Measurements from ENCODE around the gene GAS2L2.

DNA sequence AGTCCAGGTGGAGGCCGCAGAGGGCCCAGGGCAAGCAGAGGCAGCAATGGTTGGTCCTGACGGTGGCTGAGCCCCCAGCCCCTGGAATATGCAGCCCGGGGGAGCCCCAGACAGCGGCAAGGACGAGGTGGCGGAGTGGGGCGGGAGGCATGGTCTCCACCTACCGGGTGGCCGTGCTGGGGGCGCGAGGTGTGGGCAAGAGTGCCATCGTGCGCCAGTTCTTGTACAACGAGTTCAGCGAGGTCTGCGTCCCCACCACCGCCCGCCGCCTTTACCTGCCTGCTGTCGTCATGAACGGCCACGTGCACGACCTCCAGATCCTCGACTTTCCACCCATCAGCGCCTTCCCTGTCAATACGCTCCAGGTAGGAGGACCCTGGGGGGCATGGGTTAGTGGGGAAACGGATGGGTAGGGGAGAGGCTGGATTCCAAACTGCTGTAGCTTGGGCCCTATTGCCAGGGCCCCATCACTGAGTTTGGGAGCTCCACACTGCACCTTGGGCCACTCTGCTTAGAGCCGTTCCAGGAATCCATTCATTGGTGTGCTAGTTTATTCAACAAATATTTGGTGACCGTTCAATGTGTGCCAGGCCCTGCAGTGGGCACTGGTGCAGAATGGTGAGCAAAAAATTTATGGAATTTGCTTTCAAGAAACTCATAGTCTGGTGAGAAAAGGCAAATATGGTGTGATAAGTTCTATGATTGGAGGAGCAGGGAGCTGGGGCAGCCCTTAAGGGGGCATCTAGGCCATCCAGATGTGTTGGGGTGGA, 17.8 kb downstream of the GAS2L2 start:
- TF ChIP-seq OSR1 (CRISPR knock-in tag; IDR thresholded peaks at IDR 0.05) (no peak), ZFP3 (CRISPR knock-in tag; IDR thresholded peaks at IDR 0.05) (no peak), RARB (CRISPR knock-in tag; IDR thresholded peaks at IDR 0.05) (no peak), PPARA (CRISPR knock-in tag; IDR thresholded peaks at IDR 0.05; ENCODE audit: borderline replicate concordance) (no peak), CSRNP3 (CRISPR knock-in tag; IDR thresholded peaks at IDR 0.05) (no peak), ZFP30 (CRISPR knock-in tag; IDR thresholded peaks at IDR 0.05) (no peak), ARNTL (CRISPR knock-in tag; IDR thresholded peaks at IDR 0.05; ENCODE audit: borderline replicate concordance, low read depth) (no peak), GLIS3 (CRISPR knock-in tag; IDR thresholded peaks at IDR 0.05) (no peak), ESRRG (CRISPR knock-in tag; IDR thresholded peaks at IDR 0.05) (no peak), CSDC2 (CRISPR knock-in tag; IDR thresholded peaks at IDR 0.05) (no peak), ZC3H10 (CRISPR knock-in tag; IDR thresholded peaks at IDR 0.05) (no peak)
- TF ChIP-seq, protein P1, sequence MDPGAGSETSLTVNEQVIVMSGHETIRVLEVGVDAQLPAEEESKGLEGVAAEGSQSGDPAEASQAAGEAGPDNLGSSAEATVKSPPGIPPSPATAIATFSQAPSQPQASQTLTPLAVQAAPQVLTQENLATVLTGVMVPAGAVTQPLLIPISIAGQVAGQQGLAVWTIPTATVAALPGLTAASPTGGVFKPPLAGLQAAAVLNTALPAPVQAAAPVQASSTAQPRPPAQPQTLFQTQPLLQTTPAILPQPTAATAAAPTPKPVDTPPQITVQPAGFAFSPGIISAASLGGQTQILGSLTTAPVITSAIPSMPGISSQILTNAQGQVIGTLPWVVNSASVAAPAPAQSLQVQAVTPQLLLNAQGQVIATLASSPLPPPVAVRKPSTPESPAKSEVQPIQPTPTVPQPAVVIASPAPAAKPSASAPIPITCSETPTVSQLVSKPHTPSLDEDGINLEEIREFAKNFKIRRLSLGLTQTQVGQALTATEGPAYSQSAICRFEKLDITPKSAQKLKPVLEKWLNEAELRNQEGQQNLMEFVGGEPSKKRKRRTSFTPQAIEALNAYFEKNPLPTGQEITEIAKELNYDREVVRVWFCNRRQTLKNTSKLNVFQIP (CRISPR knock-in tag; IDR thresholded peaks at IDR 0.05; ENCODE audit: borderline replicate concordance, low read depth): no peak
- TF ChIP-seq, protein P2, sequence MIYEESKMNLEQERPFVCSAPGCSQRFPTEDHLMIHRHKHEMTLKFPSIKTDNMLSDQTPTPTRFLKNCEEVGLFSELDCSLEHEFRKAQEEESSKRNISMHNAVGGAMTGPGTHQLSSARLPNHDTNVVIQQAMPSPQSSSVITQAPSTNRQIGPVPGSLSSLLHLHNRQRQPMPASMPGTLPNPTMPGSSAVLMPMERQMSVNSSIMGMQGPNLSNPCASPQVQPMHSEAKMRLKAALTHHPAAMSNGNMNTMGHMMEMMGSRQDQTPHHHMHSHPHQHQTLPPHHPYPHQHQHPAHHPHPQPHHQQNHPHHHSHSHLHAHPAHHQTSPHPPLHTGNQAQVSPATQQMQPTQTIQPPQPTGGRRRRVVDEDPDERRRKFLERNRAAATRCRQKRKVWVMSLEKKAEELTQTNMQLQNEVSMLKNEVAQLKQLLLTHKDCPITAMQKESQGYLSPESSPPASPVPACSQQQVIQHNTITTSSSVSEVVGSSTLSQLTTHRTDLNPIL (CRISPR knock-in tag; IDR thresholded peaks at IDR 0.05; ENCODE audit: low read depth): no peak
- TF ChIP-seq, protein P3, sequence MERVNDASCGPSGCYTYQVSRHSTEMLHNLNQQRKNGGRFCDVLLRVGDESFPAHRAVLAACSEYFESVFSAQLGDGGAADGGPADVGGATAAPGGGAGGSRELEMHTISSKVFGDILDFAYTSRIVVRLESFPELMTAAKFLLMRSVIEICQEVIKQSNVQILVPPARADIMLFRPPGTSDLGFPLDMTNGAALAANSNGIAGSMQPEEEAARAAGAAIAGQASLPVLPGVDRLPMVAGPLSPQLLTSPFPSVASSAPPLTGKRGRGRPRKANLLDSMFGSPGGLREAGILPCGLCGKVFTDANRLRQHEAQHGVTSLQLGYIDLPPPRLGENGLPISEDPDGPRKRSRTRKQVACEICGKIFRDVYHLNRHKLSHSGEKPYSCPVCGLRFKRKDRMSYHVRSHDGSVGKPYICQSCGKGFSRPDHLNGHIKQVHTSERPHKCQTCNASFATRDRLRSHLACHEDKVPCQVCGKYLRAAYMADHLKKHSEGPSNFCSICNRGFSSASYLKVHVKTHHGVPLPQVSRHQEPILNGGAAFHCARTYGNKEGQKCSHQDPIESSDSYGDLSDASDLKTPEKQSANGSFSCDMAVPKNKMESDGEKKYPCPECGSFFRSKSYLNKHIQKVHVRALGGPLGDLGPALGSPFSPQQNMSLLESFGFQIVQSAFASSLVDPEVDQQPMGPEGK (CRISPR knock-in tag; IDR thresholded peaks at IDR 0.05; ENCODE audit: borderline replicate concordance): no peak
